ENCODE data around the gene IL1R2. TPM values are rescaled to one million over a fixed set of nuclear protein-coding genes. Genes with fewer than 3 reads are reported as not detected.

IL1R2 gene
- total and polyA plus RNA-seq, 2 of the 13 experiments (the other 11 are each of a cell fraction or from before 2014, with no cell fraction given): 3.6 to 7.3 TPM

DNA sequence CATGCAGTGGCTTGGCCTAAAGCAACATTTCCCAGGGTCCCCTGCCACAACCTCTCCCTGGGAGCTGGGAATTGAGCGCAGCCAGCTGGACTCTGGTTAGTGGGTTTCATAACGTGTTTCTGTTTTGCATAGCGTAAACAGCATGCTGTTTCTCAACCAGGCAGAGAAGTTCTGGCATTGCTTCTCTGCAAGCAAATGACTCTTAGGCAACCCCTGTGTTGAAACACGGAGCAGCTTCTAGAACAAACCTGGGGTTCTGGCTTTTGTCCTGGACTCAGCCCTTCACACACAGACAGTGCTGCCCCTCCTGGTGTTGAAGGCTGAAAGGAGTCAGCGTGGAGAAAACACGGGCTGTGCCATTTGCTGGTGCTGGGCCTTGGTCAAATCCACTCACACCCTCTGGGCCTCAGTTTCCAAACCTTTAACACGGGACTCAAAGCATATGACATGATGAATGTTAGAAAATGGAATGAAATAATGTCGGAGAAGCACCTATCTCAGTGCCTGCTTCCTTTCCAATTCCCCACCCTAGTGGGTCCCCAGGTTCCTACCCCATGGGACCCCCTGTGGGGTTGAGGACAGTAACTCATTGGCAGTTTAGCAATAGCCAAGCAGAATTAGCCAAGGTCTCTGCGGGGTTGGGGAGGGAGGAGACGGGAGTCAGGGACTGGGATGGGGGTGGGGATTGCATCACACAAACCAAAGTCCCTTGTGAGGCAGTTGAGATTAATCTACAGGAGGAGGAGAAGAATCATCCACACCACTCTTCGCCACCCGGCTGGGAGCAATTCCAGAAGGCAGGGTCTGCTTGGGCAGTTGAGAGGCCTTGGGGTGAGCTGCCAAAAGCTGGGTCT, 30.2 kb upstream of the IL1R2 start (continued):
- TF ChIP-seq ARNTL (CRISPR knock-in tag; IDR thresholded peaks at IDR 0.05): no peak
- no peak for TF ChIP-seq ZNF138 (CRISPR knock-in tag; IDR thresholded peaks at IDR 0.05; ENCODE audit: low read depth)
- TF ChIP-seq ETV6 (CRISPR knock-in tag; conservative IDR thresholded peaks at IDR 0.05): no peak
- TF ChIP-seq, protein P1, sequence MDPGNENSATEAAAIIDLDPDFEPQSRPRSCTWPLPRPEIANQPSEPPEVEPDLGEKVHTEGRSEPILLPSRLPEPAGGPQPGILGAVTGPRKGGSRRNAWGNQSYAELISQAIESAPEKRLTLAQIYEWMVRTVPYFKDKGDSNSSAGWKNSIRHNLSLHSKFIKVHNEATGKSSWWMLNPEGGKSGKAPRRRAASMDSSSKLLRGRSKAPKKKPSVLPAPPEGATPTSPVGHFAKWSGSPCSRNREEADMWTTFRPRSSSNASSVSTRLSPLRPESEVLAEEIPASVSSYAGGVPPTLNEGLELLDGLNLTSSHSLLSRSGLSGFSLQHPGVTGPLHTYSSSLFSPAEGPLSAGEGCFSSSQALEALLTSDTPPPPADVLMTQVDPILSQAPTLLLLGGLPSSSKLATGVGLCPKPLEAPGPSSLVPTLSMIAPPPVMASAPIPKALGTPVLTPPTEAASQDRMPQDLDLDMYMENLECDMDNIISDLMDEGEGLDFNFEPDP (CRISPR knock-in tag; conservative IDR thresholded peaks at IDR 0.05): no peak
- no peak for TF ChIP-seq ZNF7 (CRISPR knock-in tag; IDR thresholded peaks at IDR 0.05)
- peak; percentile 91 for TF ChIP-seq FOXJ3 (CRISPR knock-in tag; IDR thresholded peaks at IDR 0.05; ENCODE audit: borderline replicate concordance)
- TF ChIP-seq, protein P2, sequence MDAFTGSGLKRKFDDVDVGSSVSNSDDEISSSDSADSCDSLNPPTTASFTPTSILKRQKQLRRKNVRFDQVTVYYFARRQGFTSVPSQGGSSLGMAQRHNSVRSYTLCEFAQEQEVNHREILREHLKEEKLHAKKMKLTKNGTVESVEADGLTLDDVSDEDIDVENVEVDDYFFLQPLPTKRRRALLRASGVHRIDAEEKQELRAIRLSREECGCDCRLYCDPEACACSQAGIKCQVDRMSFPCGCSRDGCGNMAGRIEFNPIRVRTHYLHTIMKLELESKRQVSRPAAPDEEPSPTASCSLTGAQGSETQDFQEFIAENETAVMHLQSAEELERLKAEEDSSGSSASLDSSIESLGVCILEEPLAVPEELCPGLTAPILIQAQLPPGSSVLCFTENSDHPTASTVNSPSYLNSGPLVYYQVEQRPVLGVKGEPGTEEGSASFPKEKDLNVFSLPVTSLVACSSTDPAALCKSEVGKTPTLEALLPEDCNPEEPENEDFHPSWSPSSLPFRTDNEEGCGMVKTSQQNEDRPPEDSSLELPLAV (CRISPR knock-in tag; conservative IDR thresholded peaks at IDR 0.05; ENCODE audit: low read depth): no peak
- TF ChIP-seq, protein P3, sequence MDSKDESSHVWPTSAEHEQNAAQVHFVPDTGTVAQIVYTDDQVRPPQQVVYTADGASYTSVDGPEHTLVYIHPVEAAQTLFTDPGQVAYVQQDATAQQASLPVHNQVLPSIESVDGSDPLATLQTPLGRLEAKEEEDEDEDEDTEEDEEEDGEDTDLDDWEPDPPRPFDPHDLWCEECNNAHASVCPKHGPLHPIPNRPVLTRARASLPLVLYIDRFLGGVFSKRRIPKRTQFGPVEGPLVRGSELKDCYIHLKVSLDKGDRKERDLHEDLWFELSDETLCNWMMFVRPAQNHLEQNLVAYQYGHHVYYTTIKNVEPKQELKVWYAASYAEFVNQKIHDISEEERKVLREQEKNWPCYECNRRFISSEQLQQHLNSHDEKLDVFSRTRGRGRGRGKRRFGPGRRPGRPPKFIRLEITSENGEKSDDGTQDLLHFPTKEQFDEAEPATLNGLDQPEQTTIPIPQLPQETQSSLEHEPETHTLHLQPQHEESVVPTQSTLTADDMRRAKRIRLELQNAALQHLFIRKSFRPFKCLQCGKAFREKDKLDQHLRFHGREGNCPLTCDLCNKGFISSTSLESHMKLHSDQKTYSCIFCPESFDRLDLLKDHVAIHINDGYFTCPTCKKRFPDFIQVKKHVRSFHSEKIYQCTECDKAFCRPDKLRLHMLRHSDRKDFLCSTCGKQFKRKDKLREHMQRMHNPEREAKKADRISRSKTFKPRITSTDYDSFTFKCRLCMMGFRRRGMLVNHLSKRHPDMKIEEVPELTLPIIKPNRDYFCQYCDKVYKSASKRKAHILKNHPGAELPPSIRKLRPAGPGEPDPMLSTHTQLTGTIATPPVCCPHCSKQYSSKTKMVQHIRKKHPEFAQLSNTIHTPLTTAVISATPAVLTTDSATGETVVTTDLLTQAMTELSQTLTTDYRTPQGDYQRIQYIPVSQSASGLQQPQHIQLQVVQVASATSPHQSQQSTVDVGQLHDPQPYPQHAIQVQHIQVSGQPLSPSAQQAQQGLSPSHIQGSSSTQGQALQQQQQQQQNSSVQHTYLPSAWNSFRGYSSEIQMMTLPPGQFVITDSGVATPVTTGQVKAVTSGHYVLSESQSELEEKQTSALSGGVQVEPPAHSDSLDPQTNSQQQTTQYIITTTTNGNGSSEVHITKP (CRISPR knock-in tag; IDR thresholded peaks at IDR 0.05; ENCODE audit: low read depth): 0 out of 2 replicates have a peak, but pooled peaks have one; percentile 27
- no peak for TF ChIP-seq ZSCAN12 (CRISPR knock-in tag; IDR thresholded peaks at IDR 0.05)
- no peak for TF ChIP-seq HDAC1 (CRISPR knock-in tag; IDR thresholded peaks at IDR 0.05)
- TF ChIP-seq PAF1 (CRISPR knock-in tag; IDR thresholded peaks at IDR 0.05): no peak
- no peak for TF ChIP-seq ZNF552 (CRISPR knock-in tag; IDR thresholded peaks at IDR 0.05; ENCODE audit: borderline replicate concordance)
- TF ChIP-seq, protein P4, sequence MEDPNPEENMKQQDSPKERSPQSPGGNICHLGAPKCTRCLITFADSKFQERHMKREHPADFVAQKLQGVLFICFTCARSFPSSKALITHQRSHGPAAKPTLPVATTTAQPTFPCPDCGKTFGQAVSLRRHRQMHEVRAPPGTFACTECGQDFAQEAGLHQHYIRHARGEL (CRISPR knock-in tag; IDR thresholded peaks at IDR 0.05): no peak
- TF ChIP-seq, protein P5, sequence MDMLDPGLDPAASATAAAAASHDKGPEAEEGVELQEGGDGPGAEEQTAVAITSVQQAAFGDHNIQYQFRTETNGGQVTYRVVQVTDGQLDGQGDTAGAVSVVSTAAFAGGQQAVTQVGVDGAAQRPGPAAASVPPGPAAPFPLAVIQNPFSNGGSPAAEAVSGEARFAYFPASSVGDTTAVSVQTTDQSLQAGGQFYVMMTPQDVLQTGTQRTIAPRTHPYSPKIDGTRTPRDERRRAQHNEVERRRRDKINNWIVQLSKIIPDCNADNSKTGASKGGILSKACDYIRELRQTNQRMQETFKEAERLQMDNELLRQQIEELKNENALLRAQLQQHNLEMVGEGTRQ (IDR thresholded peaks at IDR 0.05; ENCODE audit: low read depth, low read length): no peak
- TF ChIP-seq, protein P5 (CRISPR knock-in tag; IDR thresholded peaks at IDR 0.05; ENCODE audit: borderline replicate concordance): no peak
- peak; percentile 99 for TF ChIP-seq FOXP1 (IDR thresholded peaks at IDR 0.05)
- peak; percentile 100 for TF ChIP-seq FOXP1 (CRISPR knock-in tag; IDR thresholded peaks at IDR 0.05)
- TF ChIP-seq TEAD2 (CRISPR knock-in tag; IDR thresholded peaks at IDR 0.05): no peak
- TF ChIP-seq ZSCAN20 (CRISPR knock-in tag; IDR thresholded peaks at IDR 0.05; ENCODE audit: borderline replicate concordance): no peak
- TF ChIP-seq MBD4 (IDR thresholded peaks at IDR 0.05; ENCODE audit: borderline replicate concordance, low read length): no peak
- peak; percentile 49 for TF ChIP-seq ZSCAN9 (CRISPR knock-in tag; IDR thresholded peaks at IDR 0.05; ENCODE audit: borderline replicate concordance)
- peak; percentile 66 for TF ChIP-seq SALL1 (CRISPR knock-in tag; IDR thresholded peaks at IDR 0.05)
